ENCODE data around the gene RAB3IL1. TPM values are rescaled to one million over a fixed set of nuclear protein-coding genes. Genes with fewer than 3 reads are reported as not detected.

Gene RAB3IL1
- total and polyA plus RNA-seq, 2 of the 13 experiments (the other 11 are each of a cell fraction or from before 2014, with no cell fraction given), result 1.2 to 2.0 TPM

DNA sequence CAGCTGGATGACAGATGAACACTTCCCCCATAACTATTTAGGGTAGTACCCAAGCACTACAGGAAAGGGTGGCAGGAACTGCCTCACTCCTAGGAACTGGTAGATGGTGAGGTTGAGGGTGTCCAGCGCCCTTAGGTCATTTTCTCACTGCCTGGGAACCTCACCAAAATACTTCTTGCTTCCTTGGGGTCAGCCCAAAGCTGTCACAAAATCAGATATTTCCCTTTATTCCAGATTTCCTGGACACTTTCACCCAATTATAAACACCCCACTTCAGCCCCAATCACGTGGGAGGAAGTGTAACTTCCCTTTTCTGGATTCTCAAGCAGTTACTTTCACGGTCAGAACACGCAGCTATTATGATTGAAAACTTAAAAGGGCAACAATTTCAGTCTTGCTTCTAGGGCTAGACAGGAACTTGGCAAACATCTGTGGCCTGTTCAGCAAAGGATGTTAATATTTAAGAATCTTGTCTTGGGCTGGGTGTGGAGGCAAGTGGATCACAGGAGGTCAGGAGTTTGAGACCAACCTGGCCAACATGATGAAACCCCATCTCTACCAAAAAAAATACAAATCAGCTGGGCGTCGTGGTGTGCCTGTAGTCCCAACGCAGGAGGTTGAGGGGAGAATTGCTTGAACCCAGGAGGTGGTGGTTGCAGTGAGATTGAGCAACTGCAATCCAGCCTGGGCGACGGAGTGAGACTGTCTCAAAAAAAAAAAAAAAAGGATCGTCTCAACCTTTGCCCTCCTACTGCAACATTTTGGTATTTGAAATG, 46.1 kb upstream of the RAB3IL1 start (continued):
- TF ChIP-seq, protein P1, sequence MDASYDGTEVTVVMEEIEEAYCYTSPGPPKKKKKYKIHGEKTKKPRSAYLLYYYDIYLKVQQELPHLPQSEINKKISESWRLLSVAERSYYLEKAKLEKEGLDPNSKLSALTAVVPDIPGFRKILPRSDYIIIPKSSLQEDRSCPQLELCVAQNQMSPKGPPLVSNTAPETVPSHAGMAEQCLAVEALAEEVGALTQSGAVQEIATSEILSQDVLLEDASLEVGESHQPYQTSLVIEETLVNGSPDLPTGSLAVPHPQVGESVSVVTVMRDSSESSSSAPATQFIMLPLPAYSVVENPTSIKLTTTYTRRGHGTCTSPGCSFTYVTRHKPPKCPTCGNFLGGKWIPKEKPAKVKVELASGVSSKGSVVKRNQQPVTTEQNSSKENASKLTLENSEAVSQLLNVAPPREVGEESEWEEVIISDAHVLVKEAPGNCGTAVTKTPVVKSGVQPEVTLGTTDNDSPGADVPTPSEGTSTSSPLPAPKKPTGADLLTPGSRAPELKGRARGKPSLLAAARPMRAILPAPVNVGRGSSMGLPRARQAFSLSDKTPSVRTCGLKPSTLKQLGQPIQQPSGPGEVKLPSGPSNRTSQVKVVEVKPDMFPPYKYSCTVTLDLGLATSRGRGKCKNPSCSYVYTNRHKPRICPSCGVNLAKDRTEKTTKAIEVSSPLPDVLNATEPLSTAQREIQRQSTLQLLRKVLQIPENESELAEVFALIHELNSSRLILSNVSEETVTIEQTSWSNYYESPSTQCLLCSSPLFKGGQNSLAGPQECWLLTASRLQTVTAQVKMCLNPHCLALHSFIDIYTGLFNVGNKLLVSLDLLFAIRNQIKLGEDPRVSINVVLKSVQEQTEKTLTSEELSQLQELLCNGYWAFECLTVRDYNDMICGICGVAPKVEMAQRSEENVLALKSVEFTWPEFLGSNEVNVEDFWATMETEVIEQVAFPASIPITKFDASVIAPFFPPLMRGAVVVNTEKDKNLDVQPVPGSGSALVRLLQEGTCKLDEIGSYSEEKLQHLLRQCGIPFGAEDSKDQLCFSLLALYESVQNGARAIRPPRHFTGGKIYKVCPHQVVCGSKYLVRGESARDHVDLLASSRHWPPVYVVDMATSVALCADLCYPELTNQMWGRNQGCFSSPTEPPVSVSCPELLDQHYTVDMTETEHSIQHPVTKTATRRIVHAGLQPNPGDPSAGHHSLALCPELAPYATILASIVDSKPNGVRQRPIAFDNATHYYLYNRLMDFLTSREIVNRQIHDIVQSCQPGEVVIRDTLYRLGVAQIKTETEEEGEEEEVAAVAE (CRISPR knock-in tag; IDR thresholded peaks at IDR 0.05; ENCODE audit: borderline replicate concordance), result peak; percentile 8; the same call in 1 of the 2 replicates
- TF ChIP-seq SMC3 (IDR thresholded peaks at IDR 0.05; ENCODE audit: low read length) (no peak; the same call in 1 of the 2 replicates), ZNF17 (CRISPR knock-in tag; IDR thresholded peaks at IDR 0.05) (no peak), TBX3 (IDR thresholded peaks at IDR 0.05; ENCODE audit: borderline replicate concordance) (no peak), ZNF335 (CRISPR knock-in tag; IDR thresholded peaks at IDR 0.05) (peak; percentile 34; the same call in 1 of the 2 replicates), ZMYM2 (CRISPR knock-in tag; IDR thresholded peaks at IDR 0.05) (0 out of 2 replicates have a peak, but pooled peaks have one; percentile 7), AGO2 (optimal IDR thresholded peaks at IDR 0.05; ENCODE audit: low read depth, low read length) (peak; percentile 73), ZNF878 (CRISPR knock-in tag; IDR thresholded peaks at IDR 0.05) (0 out of 2 replicates have a peak, but pooled peaks have one; percentile 3), GFI1 (CRISPR knock-in tag; IDR thresholded peaks at IDR 0.05; ENCODE audit: borderline replicate concordance) (no peak), SSRP1 (CRISPR knock-in tag; IDR thresholded peaks at IDR 0.05) (0 out of 2 replicates have a peak, but pooled peaks have one; percentile 90), KLF13 (CRISPR knock-in tag; IDR thresholded peaks at IDR 0.05) (0 out of 2 replicates have a peak, but pooled peaks have one; percentile 11), SNAPC2 (CRISPR knock-in tag; IDR thresholded peaks at IDR 0.05) (0 out of 2 replicates have a peak, but pooled peaks have one; percentile 43), ZNF317 (CRISPR knock-in tag; IDR thresholded peaks at IDR 0.05) (no peak), PITX1 (CRISPR knock-in tag; IDR thresholded peaks at IDR 0.05) (no peak), RAD21 (CRISPR knock-in tag; IDR thresholded peaks at IDR 0.05) (no peak), SRSF4 (IDR thresholded peaks at IDR 0.05; ENCODE audit: low read depth, low read length, poor library complexity, severe bottlenecking) (peak; percentile 13), ZNF672 (CRISPR knock-in tag; IDR thresholded peaks at IDR 0.05) (no peak)
- TF ChIP-seq, protein P2, sequence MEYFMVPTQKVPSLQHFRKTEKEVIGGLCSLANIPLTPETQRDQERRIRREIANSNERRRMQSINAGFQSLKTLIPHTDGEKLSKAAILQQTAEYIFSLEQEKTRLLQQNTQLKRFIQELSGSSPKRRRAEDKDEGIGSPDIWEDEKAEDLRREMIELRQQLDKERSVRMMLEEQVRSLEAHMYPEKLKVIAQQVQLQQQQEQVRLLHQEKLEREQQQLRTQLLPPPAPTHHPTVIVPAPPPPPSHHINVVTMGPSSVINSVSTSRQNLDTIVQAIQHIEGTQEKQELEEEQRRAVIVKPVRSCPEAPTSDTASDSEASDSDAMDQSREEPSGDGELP (IDR thresholded peaks at IDR 0.05; ENCODE audit: borderline replicate concordance, low read depth), result peak; percentile 7; the same call in 1 of the 2 replicates
- TF ChIP-seq, protein P3, sequence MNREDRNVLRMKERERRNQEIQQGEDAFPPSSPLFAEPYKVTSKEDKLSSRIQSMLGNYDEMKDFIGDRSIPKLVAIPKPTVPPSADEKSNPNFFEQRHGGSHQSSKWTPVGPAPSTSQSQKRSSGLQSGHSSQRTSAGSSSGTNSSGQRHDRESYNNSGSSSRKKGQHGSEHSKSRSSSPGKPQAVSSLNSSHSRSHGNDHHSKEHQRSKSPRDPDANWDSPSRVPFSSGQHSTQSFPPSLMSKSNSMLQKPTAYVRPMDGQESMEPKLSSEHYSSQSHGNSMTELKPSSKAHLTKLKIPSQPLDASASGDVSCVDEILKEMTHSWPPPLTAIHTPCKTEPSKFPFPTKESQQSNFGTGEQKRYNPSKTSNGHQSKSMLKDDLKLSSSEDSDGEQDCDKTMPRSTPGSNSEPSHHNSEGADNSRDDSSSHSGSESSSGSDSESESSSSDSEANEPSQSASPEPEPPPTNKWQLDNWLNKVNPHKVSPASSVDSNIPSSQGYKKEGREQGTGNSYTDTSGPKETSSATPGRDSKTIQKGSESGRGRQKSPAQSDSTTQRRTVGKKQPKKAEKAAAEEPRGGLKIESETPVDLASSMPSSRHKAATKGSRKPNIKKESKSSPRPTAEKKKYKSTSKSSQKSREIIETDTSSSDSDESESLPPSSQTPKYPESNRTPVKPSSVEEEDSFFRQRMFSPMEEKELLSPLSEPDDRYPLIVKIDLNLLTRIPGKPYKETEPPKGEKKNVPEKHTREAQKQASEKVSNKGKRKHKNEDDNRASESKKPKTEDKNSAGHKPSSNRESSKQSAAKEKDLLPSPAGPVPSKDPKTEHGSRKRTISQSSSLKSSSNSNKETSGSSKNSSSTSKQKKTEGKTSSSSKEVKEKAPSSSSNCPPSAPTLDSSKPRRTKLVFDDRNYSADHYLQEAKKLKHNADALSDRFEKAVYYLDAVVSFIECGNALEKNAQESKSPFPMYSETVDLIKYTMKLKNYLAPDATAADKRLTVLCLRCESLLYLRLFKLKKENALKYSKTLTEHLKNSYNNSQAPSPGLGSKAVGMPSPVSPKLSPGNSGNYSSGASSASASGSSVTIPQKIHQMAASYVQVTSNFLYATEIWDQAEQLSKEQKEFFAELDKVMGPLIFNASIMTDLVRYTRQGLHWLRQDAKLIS (CRISPR knock-in tag; IDR thresholded peaks at IDR 0.05), result 0 out of 2 replicates have a peak, but pooled peaks have one; percentile 50
